Kidney (tissue), 14 donors: ENCODE data around the gene EFCAB6. TPM values are rescaled to one million over a fixed set of nuclear protein-coding genes. Genes with fewer than 3 reads are reported as not detected.

Source experiments
- DNase-seq, 5 donors: peaks; one replicate each; pipeline ENCODE4 v3.0.0-alpha.2; 2013 to 2020
- FAIRE-seq: peaks from 2 replicates; lab custom pipeline; 2012; peaks lifted over from hg19 to GRCh38; lab: Jason Lieb, UNC
- H3K27ac ChIP-seq, 2 donors: one replicate each; pipeline ENCODE4 v1.7.0; 2013; ENCODE audit warnings: low read depth in 2 of 2, low read length in 2 of 2, inconsistent platforms in 1 of 2
- H3K27me3 ChIP-seq: one replicate; pipeline ENCODE4 v1.7.1; 2013; ENCODE audit warnings: low read length, inconsistent platforms; ENCODE audit not compliant: control insufficient read depth, insufficient read depth
- H3K36me3 ChIP-seq, 3 donors: one replicate each; pipeline versions ENCODE4 v1.7.0 to v1.7.1; 2013; ENCODE audit warnings: low read length in 3 of 3, control low read depth in 1 of 3, inconsistent platforms in 1 of 3; ENCODE audit not compliant: insufficient read depth in 3 of 3, control insufficient read depth in 2 of 3
- H3K4me1 ChIP-seq, 3 donors: one replicate each; pipeline versions ENCODE4 v1.7.0 to v1.7.1; 2013; ENCODE audit warnings: low read length in 3 of 3, inconsistent platforms in 1 of 3, low read depth in 1 of 3; ENCODE audit not compliant: control insufficient read depth in 2 of 3, insufficient read depth in 2 of 3
- H3K4me3 ChIP-seq, 3 donors: one replicate each; pipeline versions ENCODE4 v1.7.0 to v1.8.1; 2013; ENCODE audit warnings: low read length in 3 of 3, control low read depth in 1 of 3, inconsistent platforms in 1 of 3
- H3K9ac ChIP-seq, 3 donors: one replicate each; pipeline versions ENCODE4 v1.7.0 to v1.7.1; 2013; ENCODE audit warnings: low read length in 3 of 3, control low read depth in 1 of 3, inconsistent platforms in 1 of 3
- H3K9me3 ChIP-seq, 3 donors: one replicate each; pipeline versions ENCODE4 v1.7.0 to v1.7.1; 2013; ENCODE audit warnings: low read length in 3 of 3, control low read depth in 1 of 3, inconsistent platforms in 1 of 3; ENCODE audit not compliant: control insufficient read depth in 2 of 3, insufficient read depth in 1 of 3
- CTCF ChIP-seq: IDR thresholded peaks from 3 replicates; pipeline ENCODE4 v1.5.1; 2012; ENCODE audit warnings: mild to moderate bottlenecking, moderate library complexity, borderline replicate concordance; ENCODE audit not compliant: insufficient read depth; ENCODE audit errors: extremely low read depth
- intact Hi-C: fragments of 100-400 bp; cut with DNase I; formaldehyde crosslinking; loops from one replicate; pipeline ENCODE4 v1.11.1; 2022
- polyA plus RNA-seq: library from polyadenylated mRNA; stranded (reverse); fragments of 350-450 nt; fragmentation: Illumina TruSeq; extraction: RNeasy Lipid Tissue Mini Kit (QIAGEN cat#74804); gene quantifications from one replicate; pipeline ENCODE4 v1.2.3, GENCODE V29; 2014; ENCODE audit warnings: low read depth, low replicate concordance; ENCODE audit not compliant: insufficient read depth
- total RNA-seq: library from RNA; stranded (reverse); fragmentation: NEBNext Ultra II Directional; extraction: Animal tissue kit (Norgen Biotek cat#: 25700); gene quantifications from one replicate; pipeline ENCODE4 v1.2.1, GENCODE V29; 2021
- donor health status: control.
- donor health status: control.
- donor health status: control.
- donor health status: control.
- donor health status: control.
- donor health status: DM: yes; HTN: yes; CAD: no.
- donor health status: Normal renal cell carcinoma (clear cell type).

EFCAB6 gene
- total and polyA plus RNA-seq, 2 donors from 2014 or later, result 1.5 to 11.8 TPM

- Histone ChIP-seq H3K9me3 (peaks cover 0 to 7% (median 0%) of the 10 kb centered on the region in 3 donors), H3K36me3 (no peaks in the 10 kb centered on the region), H3K4me3 (no peak overlapping the region), H3K27me3 (no peaks in the 10 kb centered on the region), H3K9ac (no peak overlapping the region), H3K27ac (no peak overlapping the region), H3K4me1 (no peaks in the 10 kb centered on the region)
- no peak for FAIRE-seq
- no peak for TF ChIP-seq CTCF
- intact Hi-C loops, result no loop called here
- DNase-seq, result no peak
Observed at GRCh38 chr22:43636086-43636485, 176.0 kb downstream of the EFCAB6 start.

- DNase-seq (no peak), FAIRE-seq (no peak)
- H3K9ac ChIP-seq, result no peak overlapping the region
- H3K9me3 ChIP-seq, result peaks cover 0 to 7% (median 0%) of the 10 kb centered on the region in 3 donors
- no peaks in the 10 kb centered on the region for H3K27me3 ChIP-seq
- H3K27ac ChIP-seq, result no peak overlapping the region
- intact Hi-C loops, result no loop called here
- no peak for TF ChIP-seq CTCF
- H3K4me1 ChIP-seq, result no peaks in the 10 kb centered on the region
- H3K36me3 ChIP-seq, result no peaks in the 10 kb centered on the region
- no peak overlapping the region for H3K4me3 ChIP-seq
Observed at GRCh38 chr22:43635101-43635500, 177.0 kb downstream of the EFCAB6 start.

- no peaks in the 10 kb centered on the region for H3K36me3 ChIP-seq
- H3K4me3 ChIP-seq, result no peak overlapping the region
- no peak overlapping the region for H3K9ac ChIP-seq
- no peaks in the 10 kb centered on the region for H3K4me1 ChIP-seq
- TF ChIP-seq CTCF, result no peak
- peaks cover 0 to 4% (median 0%) of the 10 kb centered on the region in 3 donors for H3K9me3 ChIP-seq
- no peak overlapping the region for H3K27ac ChIP-seq
- no peaks in the 10 kb centered on the region for H3K27me3 ChIP-seq
- no peak for DNase-seq
- FAIRE-seq, result no peak
- intact Hi-C loops, result no loop called here
Observed at GRCh38 chr22:43634316-43634715, 177.8 kb downstream of the EFCAB6 start.
